ENCODE data around the gene CTSL. TPM values are rescaled to one million over a fixed set of nuclear protein-coding genes. Genes with fewer than 3 reads are reported as not detected.

CTSL gene
- total and polyA plus RNA-seq, 2 experiments from 2014 or later: 34.5 to 35.3 TPM

DNA sequence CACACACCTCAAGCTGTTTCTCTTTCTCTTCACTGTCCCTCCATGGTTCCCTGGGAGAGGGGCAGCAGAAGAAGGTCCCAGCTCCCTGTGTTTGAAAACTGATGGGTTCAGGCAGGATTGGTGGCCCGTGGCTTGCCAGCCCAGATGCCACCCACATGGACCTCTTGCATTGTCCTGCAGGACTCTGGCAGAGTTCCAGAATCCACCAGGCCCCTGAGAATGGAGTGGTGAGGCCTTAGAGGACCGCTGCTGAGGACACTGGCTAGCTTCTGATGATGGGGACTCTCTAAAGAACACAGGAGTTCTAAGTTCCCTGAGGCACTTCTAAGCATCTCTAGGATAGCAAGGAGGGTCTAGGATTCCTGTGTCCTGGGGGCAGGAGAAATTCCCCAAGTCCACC, 24.8 kb downstream of the CTSL start:
- Mint-ChIP-seq H3K27ac (no peak overlapping the region), H3K9me3 (peaks cover 9% of the 10 kb centered on the region), H3K27me3 (ENCODE audit: insufficient read depth, low read depth, poor library complexity) (peaks cover 3% of the 10 kb centered on the region), H3K36me3 (ENCODE audit: low read depth) (no peaks in the 10 kb centered on the region), H3K4me1 (peaks cover 16% of the 10 kb centered on the region), H3K4me3 (no peak overlapping the region)
- no peaks in the 10 kb centered on the region; the same call in 1 of the 2 replicates for H3K36me3 ChIP-seq (ENCODE audit: insufficient read depth)
- H3K4me1 ChIP-seq (ENCODE audit: insufficient read depth): no peaks in the 10 kb centered on the region
- ATAC-seq (no peak), DNase-seq (ENCODE audit: low spot score) (no peak)
- no peak overlapping the region for H3K4me3 ChIP-seq
- no peaks in the 10 kb centered on the region for H3K27me3 ChIP-seq (ENCODE audit: insufficient read depth)
- H3K27ac ChIP-seq (ENCODE audit: low read depth): no peak overlapping the region
- no peak overlapping the region for H2AFZ ChIP-seq
- H3K4me2 ChIP-seq: no peak overlapping the region
- no peaks in the 10 kb centered on the region for H3K9me2 ChIP-seq (ENCODE audit: insufficient read depth)
- H4K20me1 ChIP-seq (replicated peaks; ENCODE audit: insufficient read depth): no peaks in the 10 kb centered on the region
- no peaks in the 10 kb centered on the region for H3K79me2 ChIP-seq (replicated peaks; ENCODE audit: insufficient read depth)
- no peaks in the 10 kb centered on the region for H3F3A ChIP-seq (replicated peaks; ENCODE audit: low read depth)
- TF ChIP-seq, protein P1, sequence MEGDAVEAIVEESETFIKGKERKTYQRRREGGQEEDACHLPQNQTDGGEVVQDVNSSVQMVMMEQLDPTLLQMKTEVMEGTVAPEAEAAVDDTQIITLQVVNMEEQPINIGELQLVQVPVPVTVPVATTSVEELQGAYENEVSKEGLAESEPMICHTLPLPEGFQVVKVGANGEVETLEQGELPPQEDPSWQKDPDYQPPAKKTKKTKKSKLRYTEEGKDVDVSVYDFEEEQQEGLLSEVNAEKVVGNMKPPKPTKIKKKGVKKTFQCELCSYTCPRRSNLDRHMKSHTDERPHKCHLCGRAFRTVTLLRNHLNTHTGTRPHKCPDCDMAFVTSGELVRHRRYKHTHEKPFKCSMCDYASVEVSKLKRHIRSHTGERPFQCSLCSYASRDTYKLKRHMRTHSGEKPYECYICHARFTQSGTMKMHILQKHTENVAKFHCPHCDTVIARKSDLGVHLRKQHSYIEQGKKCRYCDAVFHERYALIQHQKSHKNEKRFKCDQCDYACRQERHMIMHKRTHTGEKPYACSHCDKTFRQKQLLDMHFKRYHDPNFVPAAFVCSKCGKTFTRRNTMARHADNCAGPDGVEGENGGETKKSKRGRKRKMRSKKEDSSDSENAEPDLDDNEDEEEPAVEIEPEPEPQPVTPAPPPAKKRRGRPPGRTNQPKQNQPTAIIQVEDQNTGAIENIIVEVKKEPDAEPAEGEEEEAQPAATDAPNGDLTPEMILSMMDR (conservative IDR thresholded peaks at IDR 0.05; ENCODE audit: low read depth in 2 of 2): no peak
- TF ChIP-seq EZH2phosphoT487 (IDR thresholded peaks at IDR 0.05; ENCODE audit: unreplicated experiment) (no peak), CREB1 (CRISPR knock-in tag; IDR thresholded peaks at IDR 0.05; ENCODE audit: low read depth) (no peak), ZNF114 (CRISPR knock-in tag; IDR thresholded peaks at IDR 0.05) (no peak), STAT1 (IDR thresholded peaks at IDR 0.05; ENCODE audit: unreplicated experiment) (no peak), JUNB (IDR thresholded peaks at IDR 0.05; ENCODE audit: unreplicated experiment) (no peak), ZNF331 (CRISPR knock-in tag; IDR thresholded peaks at IDR 0.05; ENCODE audit: low read depth) (no peak), POLR2AphosphoS5 (IDR thresholded peaks at IDR 0.05; ENCODE audit: low read depth) (no peak), EZH2 (IDR thresholded peaks at IDR 0.05; ENCODE audit: low read depth, unreplicated experiment) (no peak), NANOG (IDR thresholded peaks at IDR 0.05; ENCODE audit: borderline replicate concordance) (no peak)
- TF ChIP-seq, protein P2, sequence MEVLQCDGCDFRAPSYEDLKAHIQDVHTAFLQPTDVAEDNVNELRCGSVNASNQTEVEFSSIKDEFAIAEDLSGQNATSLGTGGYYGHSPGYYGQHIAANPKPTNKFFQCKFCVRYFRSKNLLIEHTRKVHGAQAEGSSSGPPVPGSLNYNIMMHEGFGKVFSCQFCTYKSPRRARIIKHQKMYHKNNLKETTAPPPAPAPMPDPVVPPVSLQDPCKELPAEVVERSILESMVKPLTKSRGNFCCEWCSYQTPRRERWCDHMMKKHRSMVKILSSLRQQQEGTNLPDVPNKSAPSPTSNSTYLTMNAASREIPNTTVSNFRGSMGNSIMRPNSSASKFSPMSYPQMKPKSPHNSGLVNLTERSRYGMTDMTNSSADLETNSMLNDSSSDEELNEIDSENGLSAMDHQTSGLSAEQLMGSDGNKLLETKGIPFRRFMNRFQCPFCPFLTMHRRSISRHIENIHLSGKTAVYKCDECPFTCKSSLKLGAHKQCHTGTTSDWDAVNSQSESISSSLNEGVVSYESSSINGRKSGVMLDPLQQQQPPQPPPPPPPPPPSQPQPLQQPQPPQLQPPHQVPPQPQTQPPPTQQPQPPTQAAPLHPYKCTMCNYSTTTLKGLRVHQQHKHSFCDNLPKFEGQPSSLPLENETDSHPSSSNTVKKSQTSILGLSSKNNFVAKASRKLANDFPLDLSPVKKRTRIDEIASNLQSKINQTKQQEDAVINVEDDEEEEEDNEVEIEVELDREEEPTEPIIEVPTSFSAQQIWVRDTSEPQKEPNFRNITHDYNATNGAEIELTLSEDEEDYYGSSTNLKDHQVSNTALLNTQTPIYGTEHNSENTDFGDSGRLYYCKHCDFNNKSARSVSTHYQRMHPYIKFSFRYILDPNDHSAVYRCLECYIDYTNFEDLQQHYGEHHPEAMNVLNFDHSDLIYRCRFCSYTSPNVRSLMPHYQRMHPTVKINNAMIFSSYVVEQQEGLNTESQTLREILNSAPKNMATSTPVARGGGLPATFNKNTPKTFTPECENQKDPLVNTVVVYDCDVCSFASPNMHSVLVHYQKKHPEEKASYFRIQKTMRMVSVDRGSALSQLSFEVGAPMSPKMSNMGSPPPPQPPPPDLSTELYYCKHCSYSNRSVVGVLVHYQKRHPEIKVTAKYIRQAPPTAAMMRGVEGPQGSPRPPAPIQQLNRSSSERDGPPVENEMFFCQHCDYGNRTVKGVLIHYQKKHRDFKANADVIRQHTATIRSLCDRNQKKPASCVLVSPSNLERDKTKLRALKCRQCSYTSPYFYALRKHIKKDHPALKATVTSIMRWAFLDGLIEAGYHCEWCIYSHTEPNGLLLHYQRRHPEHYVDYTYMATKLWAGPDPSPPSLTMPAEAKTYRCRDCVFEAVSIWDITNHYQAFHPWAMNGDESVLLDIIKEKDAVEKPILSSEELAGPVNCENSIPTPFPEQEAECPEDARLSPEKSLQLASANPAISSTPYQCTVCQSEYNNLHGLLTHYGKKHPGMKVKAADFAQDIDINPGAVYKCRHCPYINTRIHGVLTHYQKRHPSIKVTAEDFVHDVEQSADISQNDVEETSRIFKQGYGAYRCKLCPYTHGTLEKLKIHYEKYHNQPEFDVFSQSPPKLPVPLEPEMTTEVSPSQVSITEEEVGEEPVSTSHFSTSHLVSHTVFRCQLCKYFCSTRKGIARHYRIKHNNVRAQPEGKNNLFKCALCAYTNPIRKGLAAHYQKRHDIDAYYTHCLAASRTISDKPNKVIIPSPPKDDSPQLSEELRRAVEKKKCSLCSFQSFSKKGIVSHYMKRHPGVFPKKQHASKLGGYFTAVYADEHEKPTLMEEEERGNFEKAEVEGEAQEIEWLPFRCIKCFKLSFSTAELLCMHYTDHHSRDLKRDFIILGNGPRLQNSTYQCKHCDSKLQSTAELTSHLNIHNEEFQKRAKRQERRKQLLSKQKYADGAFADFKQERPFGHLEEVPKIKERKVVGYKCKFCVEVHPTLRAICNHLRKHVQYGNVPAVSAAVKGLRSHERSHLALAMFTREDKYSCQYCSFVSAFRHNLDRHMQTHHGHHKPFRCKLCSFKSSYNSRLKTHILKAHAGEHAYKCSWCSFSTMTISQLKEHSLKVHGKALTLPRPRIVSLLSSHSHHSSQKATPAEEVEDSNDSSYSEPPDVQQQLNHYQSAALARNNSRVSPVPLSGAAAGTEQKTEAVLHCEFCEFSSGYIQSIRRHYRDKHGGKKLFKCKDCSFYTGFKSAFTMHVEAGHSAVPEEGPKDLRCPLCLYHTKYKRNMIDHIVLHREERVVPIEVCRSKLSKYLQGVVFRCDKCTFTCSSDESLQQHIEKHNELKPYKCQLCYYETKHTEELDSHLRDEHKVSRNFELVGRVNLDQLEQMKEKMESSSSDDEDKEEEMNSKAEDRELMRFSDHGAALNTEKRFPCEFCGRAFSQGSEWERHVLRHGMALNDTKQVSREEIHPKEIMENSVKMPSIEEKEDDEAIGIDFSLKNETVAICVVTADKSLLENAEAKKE (CRISPR knock-in tag; IDR thresholded peaks at IDR 0.05): no peak
- TF ChIP-seq, protein P3, sequence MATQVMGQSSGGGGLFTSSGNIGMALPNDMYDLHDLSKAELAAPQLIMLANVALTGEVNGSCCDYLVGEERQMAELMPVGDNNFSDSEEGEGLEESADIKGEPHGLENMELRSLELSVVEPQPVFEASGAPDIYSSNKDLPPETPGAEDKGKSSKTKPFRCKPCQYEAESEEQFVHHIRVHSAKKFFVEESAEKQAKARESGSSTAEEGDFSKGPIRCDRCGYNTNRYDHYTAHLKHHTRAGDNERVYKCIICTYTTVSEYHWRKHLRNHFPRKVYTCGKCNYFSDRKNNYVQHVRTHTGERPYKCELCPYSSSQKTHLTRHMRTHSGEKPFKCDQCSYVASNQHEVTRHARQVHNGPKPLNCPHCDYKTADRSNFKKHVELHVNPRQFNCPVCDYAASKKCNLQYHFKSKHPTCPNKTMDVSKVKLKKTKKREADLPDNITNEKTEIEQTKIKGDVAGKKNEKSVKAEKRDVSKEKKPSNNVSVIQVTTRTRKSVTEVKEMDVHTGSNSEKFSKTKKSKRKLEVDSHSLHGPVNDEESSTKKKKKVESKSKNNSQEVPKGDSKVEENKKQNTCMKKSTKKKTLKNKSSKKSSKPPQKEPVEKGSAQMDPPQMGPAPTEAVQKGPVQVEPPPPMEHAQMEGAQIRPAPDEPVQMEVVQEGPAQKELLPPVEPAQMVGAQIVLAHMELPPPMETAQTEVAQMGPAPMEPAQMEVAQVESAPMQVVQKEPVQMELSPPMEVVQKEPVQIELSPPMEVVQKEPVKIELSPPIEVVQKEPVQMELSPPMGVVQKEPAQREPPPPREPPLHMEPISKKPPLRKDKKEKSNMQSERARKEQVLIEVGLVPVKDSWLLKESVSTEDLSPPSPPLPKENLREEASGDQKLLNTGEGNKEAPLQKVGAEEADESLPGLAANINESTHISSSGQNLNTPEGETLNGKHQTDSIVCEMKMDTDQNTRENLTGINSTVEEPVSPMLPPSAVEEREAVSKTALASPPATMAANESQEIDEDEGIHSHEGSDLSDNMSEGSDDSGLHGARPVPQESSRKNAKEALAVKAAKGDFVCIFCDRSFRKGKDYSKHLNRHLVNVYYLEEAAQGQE (IDR thresholded peaks at IDR 0.05; ENCODE audit: unreplicated experiment): no peak
- TF ChIP-seq, protein P4, sequence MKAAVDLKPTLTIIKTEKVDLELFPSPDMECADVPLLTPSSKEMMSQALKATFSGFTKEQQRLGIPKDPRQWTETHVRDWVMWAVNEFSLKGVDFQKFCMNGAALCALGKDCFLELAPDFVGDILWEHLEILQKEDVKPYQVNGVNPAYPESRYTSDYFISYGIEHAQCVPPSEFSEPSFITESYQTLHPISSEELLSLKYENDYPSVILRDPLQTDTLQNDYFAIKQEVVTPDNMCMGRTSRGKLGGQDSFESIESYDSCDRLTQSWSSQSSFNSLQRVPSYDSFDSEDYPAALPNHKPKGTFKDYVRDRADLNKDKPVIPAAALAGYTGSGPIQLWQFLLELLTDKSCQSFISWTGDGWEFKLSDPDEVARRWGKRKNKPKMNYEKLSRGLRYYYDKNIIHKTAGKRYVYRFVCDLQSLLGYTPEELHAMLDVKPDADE (IDR thresholded peaks at IDR 0.05): no peak
